HG02759 (cell line): ENCODE data around the gene ROR1.
A peak's percentile ranks its signal among the peaks of the same experiment; 100 is the strongest.
"Not testable (repeated sequence)": the region's sequence is repeated elsewhere in the genome, so short reads cannot be mapped to it uniquely, and the experiment has no call there.

Source experiments
- ATAC-seq: cut with Tn5 transposase; IDR thresholded peaks from one replicate; pipeline ENCODE4 v1.9.1; 2021; ENCODE audit warnings: mild to moderate bottlenecking, moderate library complexity; ENCODE audit not compliant: unreplicated experiment

Gene ROR1

DNA sequence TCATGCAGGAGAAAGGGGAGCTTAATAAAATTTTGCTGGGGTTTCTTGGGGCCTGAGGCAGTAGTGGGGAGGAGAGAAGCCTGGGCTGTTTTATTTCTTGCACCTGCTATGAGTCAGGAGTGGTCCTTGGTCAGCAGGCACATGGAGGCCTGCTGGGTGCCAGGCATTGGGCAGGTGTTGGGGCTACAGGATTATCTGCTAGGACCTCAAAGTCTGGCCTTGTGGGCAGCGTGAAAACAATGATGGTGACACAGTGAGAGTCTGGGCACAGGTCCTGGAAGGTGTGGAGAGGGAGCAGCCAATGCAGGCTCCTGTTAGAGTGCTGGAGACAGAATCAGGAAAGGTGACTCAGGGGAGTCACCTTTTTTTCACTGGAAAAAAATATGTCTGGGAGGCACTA lies 17.2 kb downstream of the ROR1 start:
- ATAC-seq, result no peak

DNA sequence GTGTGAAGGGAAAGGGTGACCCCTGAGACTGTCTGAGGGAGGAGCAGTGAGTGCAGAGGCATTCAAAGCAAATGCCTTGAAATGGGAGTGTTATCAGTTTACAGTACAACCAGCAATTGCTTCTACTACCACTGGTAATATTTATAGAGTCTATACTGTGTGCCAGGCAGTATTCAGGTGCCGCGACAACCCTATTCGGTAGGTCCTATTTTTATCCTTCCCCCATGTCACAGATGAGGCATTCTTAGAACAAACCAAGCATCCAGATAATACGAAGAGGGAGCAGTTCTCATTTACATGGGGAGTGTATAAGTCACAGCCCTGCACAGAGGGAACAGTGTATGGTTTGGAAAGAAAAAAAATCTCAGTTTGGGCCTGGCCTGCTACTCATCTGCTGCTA lies 18.3 kb downstream of the ROR1 start:
- no peak for ATAC-seq

DNA sequence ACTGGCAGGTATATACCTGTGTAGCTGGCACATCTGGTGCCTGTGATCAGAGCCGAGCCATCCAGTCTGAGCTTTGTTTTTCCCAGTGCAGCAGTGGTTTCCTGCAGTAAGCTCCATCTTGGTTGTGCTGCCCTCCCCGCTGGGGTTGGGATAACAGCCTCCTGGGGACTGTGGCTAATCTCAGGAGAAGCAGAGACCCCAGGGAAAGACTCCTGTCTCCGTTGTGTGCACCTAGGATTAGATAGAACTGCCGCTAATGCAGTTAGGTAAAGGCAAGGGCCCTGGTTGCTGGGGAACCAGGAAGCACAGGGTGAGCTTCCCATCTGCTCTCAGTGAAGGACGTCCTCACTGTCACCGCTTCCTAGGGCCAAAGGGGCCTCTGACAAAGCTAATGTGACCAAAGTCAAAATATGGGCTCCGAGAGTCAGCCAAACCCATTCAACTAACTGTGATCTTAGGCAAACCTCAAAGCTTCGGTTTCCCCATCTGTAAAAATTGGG lies 20.0 kb downstream of the ROR1 start:
- no peak for ATAC-seq

DNA sequence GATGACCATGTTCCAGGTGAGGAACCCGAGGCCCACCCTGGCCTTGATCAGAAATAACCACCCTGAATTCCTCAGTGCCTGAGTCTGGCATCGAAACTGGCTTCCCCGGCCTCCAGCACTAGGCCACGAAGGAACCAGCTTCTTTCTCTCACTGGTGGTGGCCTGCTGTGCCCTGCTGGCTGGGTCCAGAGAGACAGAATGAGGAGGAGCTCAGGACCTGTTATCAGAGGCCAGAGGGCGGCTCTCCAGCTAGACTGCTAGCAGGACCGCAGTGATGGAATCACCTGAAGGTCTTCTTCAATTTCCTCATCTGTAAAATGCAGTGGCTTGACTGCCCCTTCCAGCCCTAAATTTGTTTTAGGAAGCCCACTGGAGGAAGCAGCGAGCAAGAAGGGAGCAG lies 20.5 kb downstream of the ROR1 start:
- ATAC-seq, result no peak

DNA sequence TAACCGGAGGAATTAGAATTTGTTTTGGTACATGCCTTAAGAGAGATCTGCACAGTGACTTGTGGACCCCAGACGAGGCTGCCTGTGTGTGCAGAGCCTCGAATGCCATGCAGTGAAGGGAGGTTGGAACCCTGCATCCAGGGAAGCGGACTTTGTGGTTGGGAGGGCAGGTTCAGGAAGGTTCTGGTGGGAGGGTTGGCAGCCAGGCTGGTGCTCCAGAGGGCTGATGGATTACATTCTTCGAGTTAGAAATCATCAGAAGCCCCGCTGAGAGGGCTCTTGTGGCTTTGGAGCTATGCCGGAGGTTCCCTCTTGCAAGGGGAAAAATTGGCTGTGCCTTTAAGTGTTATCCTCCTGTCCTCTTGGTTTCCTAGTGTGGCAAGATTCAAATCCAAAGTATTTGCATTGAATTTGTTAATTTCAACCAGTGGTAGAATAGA lies 21.1 kb downstream of the ROR1 start:
- ATAC-seq, result no peak

DNA sequence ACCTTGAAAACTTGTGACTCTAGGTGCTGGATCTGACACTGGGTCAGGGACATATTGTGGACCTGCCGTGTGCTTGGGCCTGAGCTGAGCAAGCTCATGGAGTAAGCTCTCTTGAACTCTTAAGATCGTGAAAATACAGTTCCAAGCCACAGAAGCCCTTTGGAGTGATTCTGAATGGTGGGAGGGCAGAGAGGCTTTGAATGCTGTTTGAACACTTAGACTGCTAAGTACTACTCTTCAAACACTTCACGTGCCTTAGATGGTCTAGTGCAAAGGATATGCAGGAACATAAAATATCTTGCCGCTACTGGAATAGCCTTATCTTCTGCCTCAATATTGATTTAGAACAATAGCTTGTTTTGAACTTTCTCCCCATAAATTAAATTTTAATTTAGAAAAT lies 21.6 kb downstream of the ROR1 start:
- no peak for ATAC-seq

DNA sequence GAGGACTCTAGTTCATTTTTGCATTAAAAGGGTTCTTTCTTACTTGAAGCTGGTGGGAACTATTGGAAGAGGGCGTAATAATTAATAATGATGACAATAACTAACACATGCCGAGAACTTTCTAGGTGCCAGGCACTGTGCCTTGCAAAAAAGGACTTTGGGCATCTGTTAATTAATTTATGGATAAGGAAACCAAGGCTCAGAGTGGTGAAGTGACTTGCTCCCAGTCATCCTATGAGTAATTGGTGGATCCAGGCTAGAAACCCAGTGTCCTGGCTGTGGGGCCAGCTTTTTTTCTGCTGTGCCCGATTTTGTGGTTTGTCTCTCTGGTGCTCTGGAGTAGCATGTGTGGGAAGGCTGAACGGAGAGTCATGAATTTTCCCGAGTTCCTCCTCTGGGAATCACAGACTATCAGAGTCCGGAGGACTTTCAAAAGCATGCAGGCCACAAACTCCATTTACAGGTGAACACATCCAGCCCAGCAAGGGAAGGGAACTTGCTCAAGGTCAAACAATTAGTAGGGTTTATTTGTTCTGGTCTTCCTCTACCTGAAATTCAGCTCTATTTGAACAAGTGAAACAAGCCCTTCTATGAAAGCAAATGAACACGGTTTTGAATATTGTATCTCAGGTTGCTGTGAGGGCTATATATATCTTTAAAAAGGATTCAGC lies 23.4 kb downstream of the ROR1 start:
- ATAC-seq, result no peak

DNA sequence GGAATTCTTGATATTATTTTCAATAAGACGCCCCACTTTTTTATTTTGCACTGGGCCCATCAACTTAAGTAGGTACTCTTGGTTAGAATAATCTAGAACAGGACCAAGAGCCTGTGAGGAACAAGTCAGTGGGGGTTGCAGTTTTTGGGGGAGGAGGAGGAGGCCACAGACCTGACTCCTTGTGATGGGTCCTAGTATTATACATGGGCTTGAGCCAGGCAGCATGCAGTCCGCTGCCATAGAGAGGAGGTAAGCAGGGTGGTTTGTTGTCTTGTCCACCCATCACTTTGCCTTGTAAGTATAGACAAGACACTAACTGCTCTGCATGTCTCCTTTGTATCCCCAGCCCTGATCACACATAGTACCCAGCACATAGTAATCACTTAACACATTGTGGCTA lies 24.5 kb downstream of the ROR1 start:
- no peak for ATAC-seq

DNA sequence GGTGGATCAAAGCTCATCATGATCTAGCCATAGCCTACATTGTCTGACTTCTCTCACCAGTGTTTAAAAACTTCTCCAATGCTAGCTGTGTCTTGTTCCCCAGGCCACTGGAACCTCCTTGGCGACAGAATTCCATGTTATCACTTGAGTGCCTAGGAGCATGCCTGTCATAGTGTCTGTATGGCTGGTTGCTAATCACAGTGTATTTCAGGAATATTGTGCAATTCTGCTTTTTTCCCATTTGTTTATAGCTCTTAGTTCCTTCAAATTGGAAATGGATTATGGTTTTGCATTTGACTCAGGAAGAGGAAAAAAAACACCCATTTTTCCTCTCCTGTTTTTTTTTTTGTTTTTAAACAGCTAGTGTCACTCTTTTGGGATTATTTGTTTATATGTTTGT lies 25.5 kb downstream of the ROR1 start:
- no peak for ATAC-seq

DNA sequence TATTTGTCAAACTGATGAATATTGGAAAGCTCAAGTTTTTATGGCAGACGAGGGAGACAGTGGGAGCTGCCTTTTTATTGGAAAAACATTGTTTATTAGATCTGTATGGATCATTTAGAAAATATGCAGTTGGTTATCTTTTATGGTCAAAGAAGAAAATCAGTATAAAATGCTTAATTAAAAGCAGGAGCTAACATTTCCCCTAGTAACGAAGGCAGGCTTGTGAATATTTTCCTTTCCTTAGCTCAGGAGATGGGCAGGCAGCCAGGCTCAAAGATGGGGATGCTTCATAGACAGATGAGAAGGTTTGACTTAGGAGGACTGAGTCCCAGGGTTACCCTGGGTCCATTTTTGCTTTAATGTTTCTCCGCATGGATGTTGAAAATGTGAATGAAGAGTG lies 26.0 kb downstream of the ROR1 start:
- ATAC-seq, result no peak

DNA sequence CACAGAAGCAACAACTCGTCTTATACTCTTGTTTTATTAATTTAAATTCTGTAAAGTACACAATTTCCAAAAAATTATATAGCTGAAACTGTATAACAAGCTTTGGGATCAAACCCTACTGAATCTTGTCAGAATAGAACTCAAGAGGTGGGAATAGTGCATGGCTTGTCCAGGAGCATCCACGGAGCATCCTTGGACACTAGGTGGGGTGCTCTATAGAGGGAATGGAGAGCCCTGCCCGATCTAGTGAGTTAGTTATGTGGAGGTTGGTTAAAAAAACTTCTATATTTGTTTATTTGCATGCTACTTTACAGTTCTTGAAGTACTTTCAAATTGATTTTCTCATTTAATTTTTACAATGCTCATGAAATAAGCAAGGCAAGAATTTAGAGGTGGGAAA lies 28.3 kb downstream of the ROR1 start:
- no peak for ATAC-seq

DNA sequence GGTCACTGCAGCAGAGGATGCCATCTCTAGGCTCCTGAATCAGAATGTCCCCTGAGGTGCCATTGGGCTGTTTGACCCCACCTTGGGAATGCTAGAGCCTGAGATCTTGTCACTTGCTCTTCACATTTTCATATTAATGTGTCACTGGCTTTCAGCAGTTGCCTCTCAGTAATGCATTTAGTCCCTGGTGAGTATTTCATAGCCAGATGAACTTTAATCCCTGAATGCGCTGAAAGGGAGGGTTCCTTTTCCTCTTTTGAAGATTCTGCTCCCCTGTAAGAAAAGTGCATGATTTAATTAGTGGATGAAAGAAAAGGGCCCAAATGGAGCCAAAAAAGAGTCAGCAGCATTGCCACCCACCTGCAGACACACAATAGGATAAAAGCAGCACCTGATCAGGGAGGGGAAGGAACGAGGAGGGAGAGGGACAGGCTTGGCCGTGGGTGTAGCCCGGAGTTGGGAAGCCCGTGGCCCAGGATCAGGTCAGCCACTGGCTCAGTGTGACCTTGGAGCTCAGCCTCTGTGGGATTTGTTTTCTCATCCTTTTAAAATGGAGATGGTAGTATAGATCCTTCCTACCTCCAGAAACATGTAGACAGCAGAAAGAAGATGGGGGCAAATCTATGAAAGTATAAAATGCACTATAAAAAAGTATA lies 31.1 kb downstream of the ROR1 start:
- ATAC-seq, result no peak

DNA sequence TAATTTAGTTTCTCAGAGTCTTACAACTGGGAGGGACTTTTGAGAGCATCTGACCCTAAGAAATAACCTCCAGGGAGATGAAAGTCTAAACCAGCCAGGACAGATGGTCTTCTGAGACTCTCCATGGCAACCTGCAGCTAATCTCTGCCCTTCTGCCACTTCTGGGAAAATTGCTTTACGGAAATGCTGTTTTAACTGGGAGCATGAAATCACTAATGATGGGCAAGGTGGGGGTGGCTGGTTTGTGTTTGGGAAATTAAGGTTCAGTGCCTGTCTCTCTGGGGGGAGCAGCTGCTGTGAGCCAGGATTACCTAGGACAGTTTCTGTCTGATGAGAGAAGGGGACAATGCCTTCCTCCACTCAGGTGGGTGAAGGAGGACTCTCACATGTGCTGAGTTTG lies 33.2 kb downstream of the ROR1 start:
- ATAC-seq, result no peak

DNA sequence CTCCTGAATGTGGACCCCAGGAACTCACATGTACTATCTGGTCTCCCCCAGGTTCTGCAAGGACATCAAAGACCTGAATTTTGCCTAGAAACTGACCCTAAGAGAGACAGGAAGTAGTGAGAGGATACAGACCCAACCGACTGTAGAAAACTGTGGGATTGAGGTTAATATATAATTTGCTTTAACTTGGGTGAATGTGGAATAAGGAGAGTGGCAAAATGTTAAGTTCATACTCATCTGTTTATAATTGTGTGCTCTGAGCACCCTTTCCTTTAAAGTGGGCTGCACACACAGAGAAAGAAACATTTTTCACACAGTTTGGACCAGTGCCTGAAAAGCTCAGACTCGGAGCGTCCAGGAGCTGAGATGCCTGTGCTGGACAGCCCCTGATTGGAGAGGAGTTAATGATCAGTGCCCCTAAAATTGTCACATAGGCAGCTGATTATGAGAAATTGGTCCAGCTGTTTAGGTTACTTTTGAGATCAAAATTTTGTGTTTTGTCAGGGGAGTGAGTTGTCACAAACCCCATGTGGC lies 37.2 kb downstream of the ROR1 start:
- ATAC-seq, result no peak

DNA sequence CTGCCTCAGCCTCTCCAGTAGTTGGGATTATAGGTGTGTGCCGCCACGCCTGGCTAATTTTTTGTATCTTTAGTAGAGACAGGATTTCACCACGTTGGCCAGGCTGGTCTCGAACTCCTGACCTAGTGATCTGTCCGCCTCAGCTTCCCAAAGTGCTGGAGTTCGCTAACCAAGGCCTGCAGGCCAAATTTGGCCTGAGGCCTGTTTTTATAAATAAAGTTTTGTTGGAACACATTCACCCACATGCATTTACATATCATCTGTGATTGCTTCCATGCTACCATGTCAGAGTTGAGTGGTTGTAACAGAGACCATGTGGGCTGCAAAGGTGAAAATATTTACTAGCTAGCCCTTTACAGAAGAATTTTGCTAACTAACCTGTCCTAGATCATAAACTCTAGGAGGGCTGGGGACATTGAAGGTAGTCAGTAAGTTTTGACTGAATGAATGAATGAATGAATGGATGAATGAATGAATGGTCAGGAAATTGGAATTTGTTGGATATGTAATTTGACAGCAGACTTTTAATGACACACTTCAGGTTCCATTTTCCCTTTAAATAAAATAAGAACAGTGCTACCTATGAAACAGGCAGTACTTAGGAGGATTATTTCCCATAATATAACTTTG lies 38.4 kb downstream of the ROR1 start:
- no peak for ATAC-seq

DNA sequence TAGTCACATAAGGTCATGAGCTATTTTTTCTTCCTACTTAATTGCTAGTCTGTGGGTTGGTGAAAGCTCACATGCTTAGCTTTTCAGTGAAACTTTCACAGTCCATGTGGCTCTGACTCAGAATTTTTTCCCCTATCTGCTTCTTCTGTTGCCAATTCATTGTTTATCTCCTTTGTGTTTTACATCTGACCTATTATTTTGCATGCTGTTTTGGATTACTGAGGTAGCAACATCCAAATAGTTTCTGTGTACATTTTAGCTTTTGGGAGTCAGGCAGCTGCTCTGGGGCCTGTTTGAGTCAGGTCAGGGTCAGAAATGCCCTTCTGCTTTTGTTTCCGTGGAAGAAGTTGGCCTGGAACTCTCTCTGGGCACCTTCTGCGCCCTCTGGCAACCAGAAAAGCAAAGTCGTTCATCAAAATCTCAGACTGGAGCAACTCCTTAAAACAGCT lies 40.0 kb downstream of the ROR1 start:
- ATAC-seq, result peak; percentile 58

DNA sequence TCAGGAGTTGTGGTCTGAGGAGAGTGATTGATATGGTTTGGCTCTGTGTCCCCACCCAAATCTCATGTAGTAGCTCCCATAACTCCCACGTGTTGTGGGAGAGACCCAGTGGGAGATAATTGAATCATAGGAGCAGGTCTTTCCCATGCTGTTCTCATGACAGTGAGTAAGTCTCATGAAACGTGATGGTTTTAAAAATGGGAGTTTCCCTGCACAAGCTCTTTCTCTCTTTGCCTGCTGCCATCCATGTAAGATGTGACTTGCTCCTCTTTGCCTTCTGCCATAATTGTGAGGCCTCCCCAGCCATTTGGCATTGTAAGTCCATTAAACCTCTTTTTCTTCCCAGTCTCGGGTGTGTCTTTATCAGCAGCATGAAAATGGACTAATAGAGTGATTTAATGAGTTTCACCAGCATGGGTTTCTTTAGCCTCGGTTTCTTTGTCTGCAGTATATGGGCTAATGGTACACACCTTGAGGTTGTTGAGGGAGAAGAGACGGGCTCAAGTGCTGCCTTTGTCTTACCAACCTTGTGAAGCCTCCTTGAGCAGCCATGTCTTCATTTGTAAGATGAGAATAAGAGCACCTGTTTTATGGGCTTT lies 42.5 kb downstream of the ROR1 start:
- ATAC-seq, result not testable (repeated sequence)

DNA sequence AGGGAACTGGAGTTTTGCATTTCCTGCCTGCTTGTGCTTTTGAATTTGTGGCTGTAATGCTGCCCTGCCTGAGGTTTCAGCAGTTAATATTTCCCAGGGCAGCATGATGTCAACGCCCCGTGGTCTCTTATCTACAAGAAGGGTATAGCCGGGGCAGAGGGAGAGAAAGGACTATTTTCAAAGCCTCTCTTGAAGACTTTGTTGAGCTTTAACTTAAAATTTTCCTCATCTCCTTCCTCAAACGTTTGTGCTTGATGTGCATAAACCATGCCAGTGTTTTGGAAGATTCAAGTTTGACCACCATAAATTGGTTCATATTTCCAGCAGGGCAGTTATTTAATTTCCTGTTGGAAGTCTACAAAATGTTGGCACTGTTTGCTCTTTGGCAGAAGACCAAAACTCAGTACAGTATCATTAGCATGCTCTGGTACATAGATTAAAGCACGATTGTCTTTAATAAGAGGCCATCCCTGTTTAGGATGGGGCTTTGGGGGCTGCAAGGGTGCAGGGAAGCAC lies 43.4 kb downstream of the ROR1 start:
- no peak for ATAC-seq

DNA sequence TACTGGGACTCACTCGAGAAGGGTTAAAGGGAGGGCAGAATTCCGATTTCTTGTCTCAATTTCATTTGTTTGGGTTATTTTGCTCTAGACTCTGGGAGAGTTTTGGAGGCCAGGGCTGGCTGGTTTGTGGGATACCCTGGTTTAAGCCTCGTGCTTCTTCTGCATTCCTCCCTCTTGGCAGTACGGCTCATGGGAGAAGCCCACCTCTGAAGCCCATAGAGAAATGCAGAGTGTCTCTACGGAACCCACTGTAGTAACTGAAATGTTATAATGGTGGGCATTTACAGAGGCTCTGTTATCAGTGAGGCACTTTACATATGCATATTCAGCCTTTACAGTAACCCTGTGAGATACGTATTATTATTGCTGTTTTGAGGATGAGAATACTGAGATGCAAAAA lies 43.9 kb downstream of the ROR1 start:
- ATAC-seq, result no peak

DNA sequence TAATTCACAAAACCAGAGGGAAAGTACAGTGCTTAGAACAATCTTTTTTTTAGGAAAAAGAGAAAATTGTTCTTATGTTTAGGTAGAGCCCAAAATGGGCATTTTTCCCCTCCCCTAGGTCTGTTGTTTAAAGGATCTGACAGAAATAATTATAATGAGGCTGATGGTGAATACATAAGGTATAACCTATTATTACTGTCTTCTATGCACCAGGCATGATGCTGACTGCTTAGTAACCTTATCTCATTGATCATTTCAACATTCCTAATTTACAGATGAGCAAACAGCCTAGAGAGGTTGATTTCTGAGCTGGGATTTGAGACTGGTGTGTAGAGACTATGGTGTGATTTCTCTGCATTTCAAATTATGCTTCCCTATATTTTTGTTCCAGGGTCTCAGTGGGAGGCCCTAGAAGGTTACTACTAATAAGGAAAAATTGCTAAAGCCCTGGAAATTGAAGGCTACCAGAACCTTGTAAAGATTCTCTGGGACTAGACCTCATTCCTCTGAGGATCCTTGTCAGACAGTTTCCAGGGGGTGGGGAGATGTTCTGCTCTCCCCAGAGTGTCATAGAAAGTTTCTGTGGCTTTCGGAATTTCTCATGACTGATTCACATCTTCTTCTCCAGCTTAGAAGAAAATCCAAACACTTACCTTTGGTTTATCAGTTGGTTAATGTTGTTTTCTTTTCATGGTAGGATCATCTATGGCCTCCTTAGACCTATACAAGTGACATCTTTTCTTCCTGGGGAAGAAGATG lies 44.9 kb downstream of the ROR1 start:
- no peak for ATAC-seq

DNA sequence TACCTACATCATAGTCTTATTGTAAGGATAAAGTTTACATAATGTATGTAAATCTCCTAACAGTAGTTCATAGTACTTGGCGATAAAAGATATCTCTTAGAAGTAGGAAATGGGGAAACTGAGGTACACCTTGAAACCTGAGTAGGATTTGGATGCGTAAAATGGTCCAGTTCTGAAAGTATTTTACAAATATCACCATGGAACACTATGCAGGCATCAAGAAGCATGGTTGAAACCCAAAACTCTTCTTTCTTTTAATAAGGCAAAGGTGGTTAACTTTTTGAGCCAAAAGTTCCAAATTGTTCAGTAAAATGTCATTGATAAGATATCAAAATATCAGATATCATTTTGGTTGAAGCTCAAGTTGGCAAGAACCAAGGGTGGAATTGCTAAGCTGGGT lies 46.0 kb downstream of the ROR1 start:
- ATAC-seq, result no peak
